Measurements from ENCODE around the gene EXOC3L4.

The EXOC3L4 gene

DNA sequence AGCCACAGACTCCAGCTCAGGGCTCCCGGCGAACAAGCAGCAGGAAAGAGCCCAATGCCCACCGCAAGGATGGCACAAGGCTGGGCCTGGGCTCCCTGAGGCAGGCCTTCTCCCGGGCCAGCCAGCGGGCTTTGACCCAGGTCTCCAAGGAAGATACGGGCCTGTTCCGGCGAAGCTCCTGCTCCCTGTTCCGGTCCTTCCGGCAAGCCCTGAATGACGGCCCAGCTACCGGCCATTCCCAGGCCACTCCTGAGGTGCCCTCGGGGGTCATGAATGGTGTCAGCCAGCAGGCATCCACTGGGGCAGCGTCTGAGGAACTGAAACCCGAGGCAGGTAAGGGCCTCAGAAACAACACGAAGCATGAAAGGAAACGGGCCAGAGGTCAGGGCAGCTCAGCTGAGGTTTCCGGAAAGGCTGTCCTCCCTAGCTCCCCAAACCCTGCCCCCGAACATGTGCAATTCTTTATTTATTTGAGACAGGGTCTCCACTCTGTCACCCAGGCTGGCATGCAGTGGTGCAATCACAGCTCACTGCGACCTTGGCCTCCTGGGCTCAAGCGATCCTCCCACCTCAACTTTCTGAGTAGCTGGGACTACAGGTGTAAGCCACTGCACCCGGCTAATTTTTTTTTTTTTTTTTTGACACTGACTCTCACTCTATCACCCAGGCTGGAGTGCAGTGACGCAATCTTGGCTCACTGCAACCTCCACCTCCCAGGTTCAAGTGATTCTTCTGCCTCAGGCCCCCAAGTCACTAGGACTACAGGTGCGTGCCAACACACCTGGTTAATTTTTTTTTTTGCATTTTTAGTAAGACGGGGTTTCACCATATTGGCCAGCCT, 6.0 kb downstream of the EXOC3L4 start:
- Histone ChIP-seq H3K36me3 (ENCODE audit: control insufficient read depth, insufficient read depth, low read length) (no peaks in the 10 kb centered on the region), H3K9me3 (ENCODE audit: control insufficient read depth, low read length) (no peaks in the 10 kb centered on the region), H3K27me3 (ENCODE audit: control insufficient read depth, insufficient read depth, low read length, poor library complexity, severe bottlenecking) (peaks cover 41% of the 10 kb centered on the region), H3K4me1 (ENCODE audit: control insufficient read depth, insufficient read depth, low read length) (peaks cover 28% of the 10 kb centered on the region), H3K4me3 (ENCODE audit: insufficient read depth, low read depth, low read length) (no peak overlapping the region), H3K27ac (ENCODE audit: insufficient read depth, low read depth, low read length, poor library complexity, severe bottlenecking) (no peak overlapping the region)
- 69% methylated on average over 25 of the region's 25 CpGs for WGBS, 2 experiments

- H3K27ac ChIP-seq (ENCODE audit: insufficient read depth, low read depth, low read length, poor library complexity, severe bottlenecking), result no peak overlapping the region
- 93% methylated on average over 11 of the region's 11 CpGs for WGBS, 2 experiments
- H3K36me3 ChIP-seq (ENCODE audit: control insufficient read depth, insufficient read depth, low read length), result no peaks in the 10 kb centered on the region
- no peak overlapping the region for H3K4me3 ChIP-seq (ENCODE audit: insufficient read depth, low read depth, low read length)
- H3K9me3 ChIP-seq (ENCODE audit: control insufficient read depth, low read length), result no peaks in the 10 kb centered on the region
- peaks cover 45% of the 10 kb centered on the region for H3K27me3 ChIP-seq (ENCODE audit: control insufficient read depth, insufficient read depth, low read length, poor library complexity, severe bottlenecking)
- peaks cover 28% of the 10 kb centered on the region for H3K4me1 ChIP-seq (ENCODE audit: control insufficient read depth, insufficient read depth, low read length)
Observed at GRCh38 chr14:103101257-103101962, 6.9 kb downstream of the EXOC3L4 start.

GRCh38 chr14:103101963-103102688, 7.6 kb downstream of the EXOC3L4 start:
- no peaks in the 10 kb centered on the region for H3K36me3 ChIP-seq (ENCODE audit: control insufficient read depth, insufficient read depth, low read length)
- H3K4me1 ChIP-seq (ENCODE audit: control insufficient read depth, insufficient read depth, low read length), result peaks cover 28% of the 10 kb centered on the region
- H3K27ac ChIP-seq (ENCODE audit: insufficient read depth, low read depth, low read length, poor library complexity, severe bottlenecking), result no peak overlapping the region
- no peaks in the 10 kb centered on the region for H3K9me3 ChIP-seq (ENCODE audit: control insufficient read depth, low read length)
- peaks cover 45% of the 10 kb centered on the region for H3K27me3 ChIP-seq (ENCODE audit: control insufficient read depth, insufficient read depth, low read length, poor library complexity, severe bottlenecking)
- WGBS, 2 experiments, result 92 to 93% methylated on average over 85 of the region's 85 CpGs
- H3K4me3 ChIP-seq (ENCODE audit: insufficient read depth, low read depth, low read length), result no peak overlapping the region

DNA sequence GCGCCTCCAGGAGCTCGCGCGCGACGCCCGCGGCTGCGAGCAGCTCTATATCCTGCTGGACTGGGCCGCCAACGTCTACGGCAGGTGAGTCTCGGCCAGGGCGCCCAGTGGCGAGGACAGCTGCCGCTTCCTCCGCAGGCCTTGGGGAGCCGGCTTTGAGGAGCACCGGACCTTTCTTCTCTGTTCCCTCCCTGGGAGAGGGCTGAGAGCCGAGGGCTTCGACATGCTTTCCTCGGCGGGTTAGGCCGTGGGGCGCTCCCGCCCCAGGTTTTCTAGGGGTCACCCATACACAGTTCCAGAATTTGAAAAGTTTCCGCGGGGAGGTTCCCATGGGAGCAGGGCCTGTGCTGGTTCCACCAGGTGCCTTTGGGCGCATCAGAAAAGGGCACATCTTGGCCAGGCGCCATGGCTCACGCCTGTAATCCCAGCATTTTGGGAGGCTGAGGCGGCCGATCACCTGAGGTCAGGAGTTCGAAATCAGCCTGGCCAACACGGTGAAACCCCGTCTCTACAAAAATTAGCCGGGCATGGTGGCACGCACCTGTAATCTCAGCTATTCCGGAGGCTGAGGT, 8.2 kb downstream of the EXOC3L4 start:
- Histone ChIP-seq H3K4me1 (ENCODE audit: control insufficient read depth, insufficient read depth, low read length) (peaks cover 28% of the 10 kb centered on the region), H3K36me3 (ENCODE audit: control insufficient read depth, insufficient read depth, low read length) (no peaks in the 10 kb centered on the region), H3K27ac (ENCODE audit: insufficient read depth, low read depth, low read length, poor library complexity, severe bottlenecking) (no peak overlapping the region), H3K27me3 (ENCODE audit: control insufficient read depth, insufficient read depth, low read length, poor library complexity, severe bottlenecking) (peaks cover 45% of the 10 kb centered on the region), H3K9me3 (ENCODE audit: control insufficient read depth, low read length) (no peaks in the 10 kb centered on the region), H3K4me3 (ENCODE audit: insufficient read depth, low read depth, low read length) (no peak overlapping the region)
- WGBS, 2 experiments, result 89 to 91% methylated on average over 39 of the region's 39 CpGs

GRCh38 chr14:103103461-103104388, 9.2 kb downstream of the EXOC3L4 start:
- Histone ChIP-seq H3K9me3 (ENCODE audit: control insufficient read depth, low read length) (no peaks in the 10 kb centered on the region), H3K36me3 (ENCODE audit: control insufficient read depth, insufficient read depth, low read length) (no peaks in the 10 kb centered on the region), H3K4me1 (ENCODE audit: control insufficient read depth, insufficient read depth, low read length) (peaks cover 28% of the 10 kb centered on the region), H3K4me3 (ENCODE audit: insufficient read depth, low read depth, low read length) (no peak overlapping the region), H3K27ac (ENCODE audit: insufficient read depth, low read depth, low read length, poor library complexity, severe bottlenecking) (no peak overlapping the region), H3K27me3 (ENCODE audit: control insufficient read depth, insufficient read depth, low read length, poor library complexity, severe bottlenecking) (peaks cover 45% of the 10 kb centered on the region)
- WGBS, 2 experiments, result 14 to 15% methylated on average over 68 of the region's 68 CpGs

GRCh38 chr14:103104389-103104653, 9.8 kb downstream of the EXOC3L4 start:
- Histone ChIP-seq H3K27ac (ENCODE audit: insufficient read depth, low read depth, low read length, poor library complexity, severe bottlenecking) (no peak overlapping the region), H3K9me3 (ENCODE audit: control insufficient read depth, low read length) (no peaks in the 10 kb centered on the region), H3K4me3 (ENCODE audit: insufficient read depth, low read depth, low read length) (peak overlapping the region; percentile 16), H3K4me1 (ENCODE audit: control insufficient read depth, insufficient read depth, low read length) (peaks cover 24% of the 10 kb centered on the region), H3K27me3 (ENCODE audit: control insufficient read depth, insufficient read depth, low read length, poor library complexity, severe bottlenecking) (peaks cover 45% of the 10 kb centered on the region), H3K36me3 (ENCODE audit: control insufficient read depth, insufficient read depth, low read length) (no peaks in the 10 kb centered on the region)
- WGBS, 2 experiments, result 9 to 15% methylated on average over 20 of the region's 20 CpGs

GRCh38 chr14:103104654-103105452, 10.3 kb downstream of the EXOC3L4 start:
- peaks cover 48% of the 10 kb centered on the region for H3K27me3 ChIP-seq (ENCODE audit: control insufficient read depth, insufficient read depth, low read length, poor library complexity, severe bottlenecking)
- no peaks in the 10 kb centered on the region for H3K9me3 ChIP-seq (ENCODE audit: control insufficient read depth, low read length)
- H3K4me1 ChIP-seq (ENCODE audit: control insufficient read depth, insufficient read depth, low read length), result peaks cover 21% of the 10 kb centered on the region
- 5 to 7% methylated on average over 59 of the region's 59 CpGs for WGBS, 2 experiments
- no peaks in the 10 kb centered on the region for H3K36me3 ChIP-seq (ENCODE audit: control insufficient read depth, insufficient read depth, low read length)
- no peak overlapping the region for H3K27ac ChIP-seq (ENCODE audit: insufficient read depth, low read depth, low read length, poor library complexity, severe bottlenecking)
- H3K4me3 ChIP-seq (ENCODE audit: insufficient read depth, low read depth, low read length), result peak overlapping the region; percentile 16

DNA sequence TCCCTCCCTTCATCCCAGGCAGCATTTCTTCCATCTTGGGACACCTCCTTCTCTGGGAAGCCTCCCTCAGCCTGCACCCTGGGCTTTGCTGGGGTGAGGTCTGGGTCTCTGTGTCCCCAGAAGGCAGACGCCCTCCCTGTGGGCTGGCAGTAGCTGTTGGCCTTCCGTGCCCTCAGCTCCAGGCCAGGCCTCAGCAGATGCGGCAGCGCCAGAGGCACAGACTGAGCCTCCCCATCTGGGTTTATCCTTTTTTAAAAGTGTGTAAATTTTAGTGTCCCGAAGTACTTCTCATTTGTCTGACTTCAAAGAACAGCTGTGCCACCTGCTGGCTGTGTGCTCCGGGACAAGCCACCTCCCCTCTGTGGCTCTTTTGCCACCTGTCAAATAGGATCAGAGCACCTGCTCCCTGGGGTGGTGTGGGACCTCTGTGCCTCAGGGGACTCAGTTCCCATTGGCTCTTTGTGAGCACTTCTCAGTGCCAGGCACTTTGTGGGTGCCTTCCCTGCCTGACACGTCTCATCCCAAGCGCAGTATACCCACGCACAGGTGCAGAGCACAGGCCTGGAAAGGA, 11.1 kb downstream of the EXOC3L4 start:
- 81 to 82% methylated on average over 9 of the region's 9 CpGs for WGBS, 2 experiments
- peaks cover 56% of the 10 kb centered on the region for H3K27me3 ChIP-seq (ENCODE audit: control insufficient read depth, insufficient read depth, low read length, poor library complexity, severe bottlenecking)

DNA sequence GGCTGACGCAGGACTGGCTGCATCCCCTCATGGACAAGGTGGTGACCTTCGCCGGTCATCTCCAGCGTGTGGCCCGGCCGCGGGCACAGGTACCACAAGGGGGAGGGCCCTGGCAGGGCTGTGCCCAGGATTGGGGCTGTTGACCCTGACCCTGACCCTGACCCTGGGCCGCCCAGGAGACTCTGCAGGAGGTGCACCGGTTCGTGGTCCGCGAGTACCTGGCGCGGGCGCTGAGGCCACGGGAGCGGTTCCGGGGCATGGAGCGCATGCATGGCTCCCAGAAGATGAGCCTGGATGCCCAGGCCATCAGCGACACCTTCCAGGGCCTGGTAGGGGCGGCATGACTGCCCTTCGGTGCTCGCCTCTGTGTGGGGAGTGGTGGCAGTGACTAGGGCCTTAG, 12.9 kb downstream of the EXOC3L4 start:
- Histone ChIP-seq H3K4me1 (ENCODE audit: control insufficient read depth, insufficient read depth, low read length) (peaks cover 41% of the 10 kb centered on the region), H3K36me3 (ENCODE audit: control insufficient read depth, insufficient read depth, low read length) (no peaks in the 10 kb centered on the region), H3K4me3 (ENCODE audit: insufficient read depth, low read depth, low read length) (no peak overlapping the region), H3K27ac (ENCODE audit: insufficient read depth, low read depth, low read length, poor library complexity, severe bottlenecking) (no peak overlapping the region), H3K9me3 (ENCODE audit: control insufficient read depth, low read length) (no peaks in the 10 kb centered on the region), H3K27me3 (ENCODE audit: control insufficient read depth, insufficient read depth, low read length, poor library complexity, severe bottlenecking) (peaks cover 52% of the 10 kb centered on the region)
- 95% methylated on average over 23 of the region's 23 CpGs for WGBS, 2 experiments

More for the DNA sequence above, 11.1 kb downstream of the EXOC3L4 start:
- Histone ChIP-seq H3K36me3 (ENCODE audit: control insufficient read depth, insufficient read depth, low read length) (no peaks in the 10 kb centered on the region), H3K27ac (ENCODE audit: insufficient read depth, low read depth, low read length, poor library complexity, severe bottlenecking) (no peak overlapping the region), H3K9me3 (ENCODE audit: control insufficient read depth, low read length) (no peaks in the 10 kb centered on the region), H3K4me1 (ENCODE audit: control insufficient read depth, insufficient read depth, low read length) (peaks cover 23% of the 10 kb centered on the region), H3K4me3 (ENCODE audit: insufficient read depth, low read depth, low read length) (no peak overlapping the region)
